GM19463 (cell line): ENCODE results near the gene OR2V2.
"Not testable (repeated sequence)": the region's sequence is repeated elsewhere in the genome, so short reads cannot be mapped to it uniquely, and the experiment has no call there.

Experiments
- ATAC-seq: cut with Tn5 transposase; IDR thresholded peaks from one replicate; pipeline ENCODE4 v1.9.1; 2021; ENCODE audit warnings: mild to moderate bottlenecking, moderate library complexity; ENCODE audit not compliant: unreplicated experiment

Gene OR2V2

DNA sequence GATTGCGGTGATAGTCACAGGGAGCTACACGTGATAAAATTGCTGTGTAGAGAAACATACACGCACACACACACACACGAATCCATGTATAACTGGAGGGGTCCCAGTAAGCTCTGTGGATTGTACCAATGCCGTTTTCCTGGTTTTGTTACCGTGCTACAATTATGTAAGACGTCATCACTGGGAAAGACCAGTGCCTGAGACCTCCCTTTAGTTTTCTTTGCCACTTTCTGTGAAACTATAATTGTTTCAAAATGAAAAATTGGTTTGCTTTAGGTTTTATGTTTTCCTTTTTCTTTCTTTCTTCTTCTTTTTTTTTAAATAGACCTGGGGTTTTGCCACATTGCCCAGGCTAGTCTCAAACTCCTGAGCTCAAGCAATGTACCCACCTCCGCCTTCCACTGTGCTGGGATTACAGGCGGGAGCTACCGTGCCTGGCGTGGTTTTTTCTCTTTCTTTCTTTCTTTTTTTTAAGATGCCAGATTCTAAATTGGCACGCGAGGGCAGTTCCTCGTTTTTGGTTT, 21.3 kb downstream of the OR2V2 start:
- no peak for ATAC-seq

DNA sequence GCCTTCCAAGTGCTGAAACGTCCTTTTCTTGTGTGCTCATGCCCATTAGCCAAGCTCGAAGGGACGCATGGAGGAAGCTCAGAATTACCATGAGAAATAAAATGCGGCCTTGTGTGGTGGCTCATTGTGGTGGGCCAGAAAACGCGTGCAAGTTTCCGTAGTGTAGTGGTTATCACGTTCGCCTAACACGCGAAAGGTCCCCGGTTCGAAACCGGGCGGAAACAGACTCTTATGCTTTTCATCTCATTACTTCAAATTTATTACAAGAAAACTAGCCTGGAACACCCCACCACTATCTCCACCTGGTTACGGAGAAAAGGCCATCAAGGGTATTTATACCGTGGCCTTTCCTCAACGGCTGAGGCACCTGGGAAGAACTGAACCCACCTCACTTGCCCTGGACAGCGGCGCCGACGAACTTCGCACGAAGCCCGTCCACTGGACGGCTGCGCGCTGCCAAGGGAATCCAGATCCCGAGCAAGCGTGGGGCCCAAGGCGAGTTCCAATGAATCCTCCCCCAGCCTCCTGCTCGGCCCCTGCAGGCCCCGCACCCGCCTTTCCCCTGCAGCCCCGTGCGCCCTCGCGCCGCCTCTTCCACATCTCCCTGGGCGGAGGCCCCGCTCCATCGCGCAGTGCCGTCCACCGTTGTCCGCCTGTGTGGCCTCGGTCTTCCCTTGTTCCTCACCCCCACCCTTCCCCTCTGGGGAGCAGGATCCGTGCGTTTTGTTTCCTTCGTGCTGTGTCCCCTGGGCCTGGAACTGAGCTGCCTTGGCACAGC, 22.3 kb downstream of the OR2V2 start:
- ATAC-seq: not testable (repeated sequence)

GRCh38 chr5:181170237-181170825, 22.9 kb downstream of the OR2V2 start:
- no peak for ATAC-seq

GRCh38 chr5:181170996-181171395, 23.6 kb downstream of the OR2V2 start:
- no peak for ATAC-seq

DNA sequence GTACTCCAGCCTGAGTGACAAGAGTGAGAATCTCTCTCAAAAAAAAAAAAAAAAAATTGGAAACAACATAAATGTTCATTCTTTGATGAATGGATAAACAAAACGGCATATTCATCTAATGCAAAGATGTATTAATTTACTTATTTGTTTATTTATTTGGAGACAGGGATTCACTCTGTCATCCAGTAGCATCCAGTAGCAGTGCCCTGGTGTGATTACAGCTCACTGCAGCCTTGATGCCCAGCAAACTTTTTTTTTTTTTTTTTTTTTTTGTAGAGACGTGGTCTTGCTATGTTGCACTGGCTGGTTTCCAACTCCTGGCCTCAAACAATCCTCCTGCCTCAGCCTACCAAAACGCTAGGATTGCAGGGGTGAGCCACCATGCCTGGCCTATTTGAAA, 24.4 kb downstream of the OR2V2 start:
- no peak for ATAC-seq

DNA sequence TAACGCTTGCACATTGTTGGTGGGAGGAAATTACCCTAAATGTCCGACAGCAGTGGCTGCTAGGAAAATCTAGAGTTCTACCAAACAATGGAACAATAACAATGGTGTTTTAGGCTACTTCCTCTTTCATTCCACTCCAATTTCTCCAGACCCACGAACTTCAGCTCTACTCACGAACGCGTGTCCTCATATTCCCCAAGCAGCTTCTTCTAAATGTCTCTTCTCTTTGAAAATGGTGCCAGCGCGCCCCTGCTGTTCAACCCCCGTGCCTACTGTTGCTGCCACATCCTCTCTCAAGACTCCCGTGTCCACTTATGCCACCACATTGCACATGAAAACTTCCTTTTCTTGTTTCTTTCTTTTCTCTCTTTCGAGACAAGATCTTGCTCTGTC, 25.6 kb downstream of the OR2V2 start:
- peak; percentile 27 for ATAC-seq

- ATAC-seq: peak; percentile 54
Measured at GRCh38 chr5:181173420-181174342, 26.3 kb downstream of the OR2V2 start.

DNA sequence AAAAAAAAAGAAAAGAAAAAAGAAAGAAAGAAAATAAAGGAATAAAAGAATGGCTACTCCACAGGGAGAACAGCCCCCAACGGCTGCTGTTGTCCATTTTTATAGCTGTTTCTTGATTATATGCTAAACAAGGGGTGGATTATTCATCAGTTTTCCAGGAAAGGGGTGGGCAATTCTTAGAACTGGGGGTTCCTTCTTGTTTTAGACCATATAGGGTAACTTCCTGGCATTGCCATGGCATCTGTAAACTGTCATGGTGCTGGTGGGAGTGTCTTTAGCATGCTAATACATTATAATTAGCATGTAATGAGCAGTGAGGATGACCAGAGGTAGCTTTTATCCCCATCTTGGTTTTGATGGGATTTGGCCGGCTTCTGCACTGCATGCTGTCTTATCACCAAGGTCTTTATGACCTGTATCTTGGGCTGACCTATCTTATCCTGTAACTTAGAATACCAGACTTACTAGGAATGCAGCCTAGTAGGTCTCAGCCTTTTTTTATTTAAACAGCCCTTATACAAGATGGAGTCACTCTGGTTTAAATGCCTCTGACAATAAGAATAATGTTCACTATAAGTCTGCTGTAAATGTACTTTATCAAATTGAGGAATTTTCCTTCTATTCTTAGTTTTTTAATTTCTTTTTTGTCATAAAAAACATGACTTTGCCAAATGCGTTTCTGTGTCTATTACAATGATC, 29.0 kb downstream of the OR2V2 start:
- ATAC-seq: no peak

DNA sequence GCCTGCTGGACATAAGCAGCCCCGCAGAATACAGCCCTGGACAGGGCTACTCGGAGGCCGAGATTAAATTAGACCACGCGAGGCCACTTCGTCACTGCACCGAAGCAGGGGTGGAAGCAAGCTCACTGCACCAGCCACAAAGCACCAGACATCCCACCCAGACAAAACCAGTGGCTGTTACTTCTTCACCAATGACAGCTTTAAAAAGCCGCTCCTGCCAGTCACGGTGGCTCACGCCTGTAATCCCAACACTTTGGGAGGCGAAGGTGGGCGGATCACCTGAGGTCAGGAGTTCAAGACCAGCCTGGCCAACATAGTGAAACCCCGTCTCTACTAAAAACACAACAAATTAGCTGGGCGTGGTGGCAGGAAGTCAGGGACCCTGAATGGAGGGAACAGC, 30.2 kb downstream of the OR2V2 start:
- ATAC-seq: not testable (repeated sequence)

DNA sequence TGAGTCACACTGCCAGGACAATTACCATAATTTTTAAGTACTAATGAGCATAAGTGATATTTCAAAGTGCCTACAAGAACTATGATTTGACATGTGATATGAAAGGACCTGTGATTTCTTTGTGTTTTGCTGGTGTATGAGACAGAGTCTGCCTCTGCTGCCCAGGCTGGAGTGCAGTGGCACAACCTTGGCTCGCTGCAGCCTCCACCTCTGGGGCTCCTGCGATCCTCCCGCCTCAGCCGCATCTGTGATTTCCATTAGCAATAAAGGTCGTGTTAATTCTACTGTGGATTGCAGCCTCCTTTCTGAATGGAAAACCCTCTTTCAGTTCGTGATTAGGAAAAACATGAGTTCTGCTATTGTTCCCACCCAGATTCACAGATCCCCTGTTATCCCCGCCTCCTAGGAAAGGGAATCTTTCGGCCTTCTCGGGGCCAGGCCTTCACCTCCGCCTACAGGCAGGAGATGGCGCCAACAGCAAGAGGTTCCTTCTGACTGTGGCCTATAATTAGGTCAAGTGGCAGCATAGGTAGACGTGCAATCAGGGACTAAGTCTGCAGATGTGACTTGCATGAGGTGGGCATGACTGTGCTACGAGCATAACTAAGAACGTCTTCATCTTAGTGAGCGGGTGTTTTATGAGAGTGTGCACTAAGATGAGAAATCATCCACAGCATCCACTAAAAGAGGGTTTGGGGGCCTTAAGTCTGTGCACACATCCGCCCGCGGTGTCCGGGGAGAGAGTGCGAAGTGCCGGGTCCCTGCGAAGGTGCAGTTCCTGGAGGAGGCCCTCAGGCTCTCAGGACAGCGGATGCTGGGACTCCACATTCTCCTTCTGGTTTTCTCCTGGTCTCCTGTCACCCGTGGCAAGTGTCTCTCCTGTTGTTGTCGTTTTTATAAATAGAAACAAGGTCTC, 34.5 kb downstream of the OR2V2 start:
- ATAC-seq: peak; percentile 73

DNA sequence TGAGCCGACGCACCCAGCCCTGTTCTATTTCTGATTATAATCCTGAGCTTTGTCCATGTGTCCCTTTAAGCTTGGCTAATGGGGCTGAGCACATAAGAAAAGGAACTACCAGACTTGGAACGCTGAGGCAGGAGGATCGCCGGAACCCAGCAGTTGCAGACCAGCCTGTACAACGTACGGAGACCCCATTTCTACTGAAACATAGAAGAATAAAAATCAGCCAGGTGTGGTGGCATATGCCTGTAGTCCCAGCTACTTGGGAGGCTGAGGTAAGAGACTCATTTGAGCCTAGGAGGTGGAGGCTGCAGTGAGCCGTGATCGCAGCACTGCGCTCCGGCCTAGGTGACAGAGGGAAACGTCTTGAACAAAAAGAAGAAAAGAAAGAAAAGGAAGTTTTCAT, 35.3 kb downstream of the OR2V2 start:
- no peak for ATAC-seq

- no peak for ATAC-seq
Measured at GRCh38 chr5:181184845-181185216, 37.4 kb downstream of the OR2V2 start.

DNA sequence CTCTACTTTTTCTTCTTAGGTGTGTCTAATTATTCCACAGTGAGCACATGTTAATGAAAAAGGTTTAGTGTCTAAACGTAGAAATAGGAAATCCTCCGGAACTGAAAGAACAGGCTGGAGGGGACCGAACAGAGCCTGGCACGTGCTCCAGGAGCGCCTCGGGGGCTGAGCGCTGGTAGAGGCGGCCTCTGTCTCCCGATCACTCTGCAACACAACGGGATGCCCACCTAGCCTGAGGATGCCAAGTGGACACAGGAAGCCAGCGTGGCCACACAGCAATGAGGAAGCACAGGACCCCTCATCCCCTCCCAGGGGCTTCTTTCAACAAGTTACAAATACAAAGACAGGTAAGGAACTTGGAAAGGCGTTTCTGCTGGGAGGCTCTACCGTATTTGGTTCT, 38.2 kb downstream of the OR2V2 start:
- ATAC-seq: no peak

DNA sequence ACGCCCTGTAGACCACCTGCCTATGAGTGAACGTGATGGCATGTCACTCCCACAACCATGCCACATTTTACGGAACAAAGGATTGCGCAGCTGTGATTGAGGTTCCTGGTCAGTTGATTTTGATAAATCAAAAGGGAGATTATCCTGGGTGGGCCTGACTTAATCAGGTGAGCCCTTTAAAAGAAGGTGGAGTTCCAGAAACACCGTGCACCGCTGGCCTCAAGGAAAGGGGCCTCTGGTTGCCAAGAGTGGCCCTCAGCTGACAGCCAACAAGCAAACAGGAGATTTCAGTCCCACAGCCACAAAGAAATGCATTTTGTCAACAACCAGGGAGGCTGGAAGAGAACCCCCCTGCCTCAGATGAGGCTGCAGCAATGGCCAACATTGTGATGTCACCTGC, 38.6 kb downstream of the OR2V2 start:
- no peak for ATAC-seq

DNA sequence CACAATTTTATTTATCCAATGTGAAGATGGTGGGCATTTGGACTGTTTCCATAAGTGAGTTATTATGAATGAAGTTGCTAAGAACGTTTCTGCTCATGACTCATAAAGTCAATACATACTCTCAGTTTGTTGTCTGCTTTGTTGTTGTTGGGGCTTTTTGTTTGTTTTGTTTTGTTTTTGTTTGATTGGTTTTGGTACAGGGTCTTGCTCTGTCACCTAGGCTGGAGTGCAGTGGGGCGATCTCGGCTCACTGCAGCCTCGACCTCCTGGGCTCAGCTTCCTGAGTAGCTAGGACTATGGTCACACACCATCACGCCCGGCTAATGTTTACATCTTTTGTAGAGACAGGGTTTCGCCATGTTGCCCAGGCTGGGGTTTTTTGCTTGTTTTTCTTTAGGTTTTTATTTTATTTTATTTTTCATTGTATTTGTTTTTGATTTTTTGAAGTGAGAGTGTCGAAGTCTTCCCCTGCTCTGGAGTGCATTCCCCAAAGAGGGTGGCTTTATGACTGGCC, 39.7 kb downstream of the OR2V2 start:
- ATAC-seq: no peak

GRCh38 chr5:181187500-181188213, 40.3 kb downstream of the OR2V2 start:
- ATAC-seq: no peak

DNA sequence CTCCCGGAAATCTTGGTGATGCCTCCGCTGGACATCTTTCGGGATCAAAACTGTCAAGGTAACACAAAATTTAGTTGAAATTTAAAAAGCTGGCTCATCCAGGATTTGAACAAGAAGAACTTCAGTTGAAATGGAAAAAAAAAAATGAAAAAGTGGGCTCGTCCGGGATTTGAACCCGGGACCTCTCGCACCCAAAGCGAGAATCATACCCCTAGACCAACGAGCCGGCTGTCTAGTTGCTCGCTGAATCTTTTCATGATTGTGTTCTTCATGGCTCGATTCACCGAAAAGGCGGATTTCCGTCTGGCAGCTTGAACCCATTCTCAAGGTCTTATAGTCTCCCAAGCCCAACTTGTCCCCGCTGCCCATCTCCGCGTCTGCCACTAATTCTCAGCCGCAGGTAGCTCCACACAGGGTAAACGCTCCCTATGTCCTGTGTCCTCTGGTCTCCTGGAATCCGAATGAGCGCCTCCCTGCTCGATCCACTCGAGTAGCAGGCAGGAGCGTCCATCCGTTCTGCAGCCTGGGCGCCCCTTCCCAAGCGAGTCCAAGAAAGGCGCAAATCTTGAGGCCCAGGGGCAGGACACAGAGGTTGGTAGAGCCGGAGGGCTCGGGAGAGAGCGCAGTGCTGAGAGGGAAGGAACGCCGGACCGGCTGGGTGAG, 41.4 kb downstream of the OR2V2 start:
- no peak for ATAC-seq

GRCh38 chr5:181189363-181189961, 42.1 kb downstream of the OR2V2 start:
- ATAC-seq: no peak
